Measurements from ENCODE around the gene ARHGEF39. TPM values are rescaled to one million over a fixed set of nuclear protein-coding genes. Genes with fewer than 3 reads are reported as not detected.

Gene ARHGEF39
- total and polyA plus RNA-seq, 10 of the 15 experiments (the other 5 are each of a cell fraction or from before 2014, with no cell fraction given), result 2.0 to 28.9 (median 13.2) TPM

- TF ChIP-seq MYB (IDR thresholded peaks at IDR 0.05; ENCODE audit: borderline replicate concordance, low read depth, low read length) (no peak), CHD1 (IDR thresholded peaks at IDR 0.05; ENCODE audit: low read depth, low read length) (no peak), SMARCA5 (IDR thresholded peaks at IDR 0.05) (no peak), ZNF384 (IDR thresholded peaks at IDR 0.05; ENCODE audit: borderline replicate concordance, low read depth, low read length) (no peak), CHD4 (IDR thresholded peaks at IDR 0.05) (no peak)
These were observed 4.5 kb upstream of the ARHGEF39 start (continued) for GRCh38 chr9:35669331-35670145.

- Histone ChIP-seq H3K9ac (ENCODE audit: control insufficient read depth, insufficient read depth, low read length) (no peak overlapping the region), H3K27ac (ENCODE audit: control insufficient read depth, insufficient read depth) (no peak overlapping the region), H4K20me1 (ENCODE audit: control insufficient read depth, insufficient read depth) (no peaks in the 10 kb centered on the region), H3K4me3 (no peak overlapping the region), H3K27me3 (replicated peaks in 1 of 2; ENCODE audit: control insufficient read depth in 2 of 2, insufficient read depth in 2 of 2, low read length in 1 of 2) (no peaks in the 10 kb centered on the region), H3K4me1 (ENCODE audit: control insufficient read depth, insufficient read depth, low read length) (peaks cover 21% of the 10 kb centered on the region), H3K36me3 (ENCODE audit: control insufficient read depth in 2 of 2, insufficient read depth in 2 of 2, low read length in 1 of 2) (no peaks in the 10 kb centered on the region), H2AFZ (ENCODE audit: control insufficient read depth, low read depth, low read length) (no peak overlapping the region), H3K79me2 (ENCODE audit: control insufficient read depth, insufficient read depth, low read length) (peaks cover 17% of the 10 kb centered on the region), H3K4me2 (ENCODE audit: control insufficient read depth, insufficient read depth) (no peak overlapping the region), H3K9me3 (replicated peaks; ENCODE audit: control insufficient read depth, insufficient read depth, low read length) (no peaks in the 10 kb centered on the region)
- ChIA-PET CTCF (interaction anchor here (0.9 to 13.5 kb wide), 3 partner anchors 19 to 80 kb away, joined by 3 to 227 read pairs (median 116); partner anchors contain the start of genes SIT1 and TPM2), SMC1A (ENCODE audit: uncharacterized antibody, unreplicated experiment) (interaction anchor here (12.5 kb wide), 1 partner anchor 62 kb away, joined by 145 read pairs; the partner anchor contains the start of genes CREB3 and TLN1), POLR2A (no interaction called here), RAD21 (ENCODE audit: unreplicated experiment) (interaction anchor here (9.7 kb wide), 1 partner anchor 20 kb away, joined by 95 read pairs; the partner anchor contains the start of gene SIT1)
- TF ChIP-seq NR2C1 (IDR thresholded peaks at IDR 0.05) (no peak), MYC (IDR thresholded peaks at IDR 0.05; ENCODE audit: insufficient read depth, insufficient read length, insufficient replicate concordance, low read length, severe bottlenecking) (no peak), HDAC6 (IDR thresholded peaks at IDR 0.05; ENCODE audit: unreplicated experiment) (no peak), TARDBP (IDR thresholded peaks at IDR 0.05; ENCODE audit: borderline replicate concordance) (no peak)
- FAIRE-seq (no peak), DNase-seq (ENCODE audit: low read depth, low spot score) (no peak), ATAC-seq (no peak)
- in situ Hi-C loops (cut with MboI), result loop anchor here (5.0 kb wide), 1 partner anchor 54 kb away; no protein-coding TSS in a partner anchor
- no TSS peak for BruUV-seq (replicated peaks)
- intact Hi-C loops (cut with micrococcal nuclease; ENCODE audit: unreplicated experiment), result no loop called here
- 97% methylated on average over 3 of the region's 3 CpGs for WGBS (ENCODE audit: insufficient coverage, insufficient replicate concordance, low lambda C conversion rate, missing lambda C conversion rate)
These were observed 2.9 kb upstream of the ARHGEF39 start for GRCh38 chr9:35667939-35668338.
